GM23338 (cell line): ENCODE data around the gene THADA. TPM values are rescaled to one million over a fixed set of nuclear protein-coding genes. Genes with fewer than 3 reads are reported as not detected.

Experiments used
- ATAC-seq: fragments of 200-7000 bp; cut with Tn5 transposase; 3 replicates; pipeline ENCODE4 v1.9.1; 2020
- DNase-seq: peaks from one replicate; pipeline ENCODE4 v3.0.0-alpha.2; 2015; ENCODE audit warnings: low spot score
- H2AFZ ChIP-seq: fragments of 200-600 bp; sonication (generic); 2 replicates; pipeline ENCODE4 v1.8.0; 2016; ENCODE audit warnings: antibody characterized with exemption, mild to moderate bottlenecking, moderate library complexity
- H3F3A ChIP-seq: fragments of 200-600 bp; sonication (generic); replicated peaks from 2 replicates; pipeline ENCODE4 v1.8.0; 2017; ENCODE audit warnings: antibody characterized with exemption, mixed run types, low read depth
- H3K27ac ChIP-seq: fragments of 200-600 bp; sonication (generic); 2 replicates; pipeline ENCODE4 v1.6.1; 2016; ENCODE audit warnings: low read depth
- H3K27me3 ChIP-seq: fragments of 200-600 bp; sonication (generic); 2 replicates; pipeline ENCODE4 v1.8.0; 2016; ENCODE audit warnings: mild to moderate bottlenecking, mixed run types, moderate library complexity; ENCODE audit not compliant: insufficient read depth
- H3K36me3 ChIP-seq: fragments of 200-600 bp; sonication (generic); 2 replicates; pipeline ENCODE4 v1.8.0; 2016; ENCODE audit warnings: mild to moderate bottlenecking; ENCODE audit not compliant: insufficient read depth
- H3K4me1 ChIP-seq: fragments of 200-600 bp; sonication (generic); 2 replicates; pipeline ENCODE4 v1.8.0; 2016; ENCODE audit warnings: mild to moderate bottlenecking, moderate library complexity; ENCODE audit not compliant: insufficient read depth
- H3K4me2 ChIP-seq: fragments of 200-600 bp; sonication (generic); 2 replicates; pipeline ENCODE4 v1.7.1; 2017; ENCODE audit warnings: mixed run types
- H3K4me3 ChIP-seq: fragments of 200-600 bp; sonication (generic); 2 replicates; pipeline ENCODE4 v1.6.1; 2016; ENCODE audit warnings: mixed run types
- H3K79me2 ChIP-seq: fragments of 200-600 bp; sonication (generic); replicated peaks from 2 replicates; pipeline ENCODE4 v1.8.0; 2017; ENCODE audit warnings: mild to moderate bottlenecking; ENCODE audit not compliant: insufficient read depth
- H3K9me2 ChIP-seq: fragments of 200-600 bp; sonication (generic); 2 replicates; pipeline ENCODE4 v1.8.0; 2017; ENCODE audit not compliant: insufficient read depth
- H4K20me1 ChIP-seq: fragments of 200-600 bp; sonication (generic); replicated peaks from 2 replicates; pipeline ENCODE4 v1.8.0; 2017; ENCODE audit warnings: mild to moderate bottlenecking; ENCODE audit not compliant: insufficient read depth
- H3K27ac Mint-ChIP-seq: 2 replicates; pipeline ENCODE4 v1.8.0; 2020; ENCODE audit warnings: inconsistent platforms, mild to moderate bottlenecking, moderate library complexity, mixed read lengths
- H3K27me3 Mint-ChIP-seq: 3 replicates; pipeline ENCODE4 v1.8.0; 2022; ENCODE audit warnings: low read depth, mild to moderate bottlenecking, moderate library complexity, mixed read lengths, inconsistent platforms; ENCODE audit not compliant: insufficient read depth, poor library complexity
- H3K36me3 Mint-ChIP-seq: 3 replicates; pipeline ENCODE4 v1.8.0; 2021; ENCODE audit warnings: low read depth, mild to moderate bottlenecking, inconsistent platforms, moderate library complexity, mixed read lengths
- H3K4me1 Mint-ChIP-seq: 3 replicates; pipeline ENCODE4 v1.8.0; 2020; ENCODE audit warnings: mild to moderate bottlenecking, inconsistent platforms, mixed read lengths
- H3K4me3 Mint-ChIP-seq: 3 replicates; pipeline ENCODE4 v1.8.0; 2021; ENCODE audit warnings: moderate library complexity, mild to moderate bottlenecking, inconsistent platforms, mixed read lengths
- H3K9me3 Mint-ChIP-seq: 3 replicates; pipeline ENCODE4 v1.8.0; 2020; ENCODE audit warnings: moderate library complexity, mild to moderate bottlenecking, inconsistent platforms, mixed read lengths
- CREB1 ChIP-seq: fragments of 250-450 bp; sonication (Bioruptor Pico); IDR thresholded peaks from 2 replicates; pipeline ENCODE4 v1.5.0; 2020; ENCODE audit warnings: low read depth, mild to moderate bottlenecking, moderate library complexity
- EZH2 ChIP-seq: fragments of 200-600 bp; sonication (generic); IDR thresholded peaks from one replicate; pipeline ENCODE4 v1.8.0; 2017; ENCODE audit warnings: antibody characterized with exemption, mild to moderate bottlenecking, low read depth; ENCODE audit not compliant: unreplicated experiment
- EZH2phosphoT487 ChIP-seq: fragments of 200-600 bp; sonication (generic); IDR thresholded peaks from one replicate; pipeline ENCODE4 v1.8.1; 2018; ENCODE audit warnings: antibody characterized with exemption; ENCODE audit not compliant: unreplicated experiment
- JUNB ChIP-seq: IDR thresholded peaks from one replicate; pipeline ENCODE4 v1.6.1; 2016; ENCODE audit warnings: antibody characterized with exemption; ENCODE audit not compliant: unreplicated experiment
- NANOG ChIP-seq: IDR thresholded peaks from 2 replicates; pipeline ENCODE4 v1.6.1; 2016; ENCODE audit warnings: antibody characterized with exemption, borderline replicate concordance
- POLR2AphosphoS5 ChIP-seq: IDR thresholded peaks from 2 replicates; pipeline ENCODE4 v1.6.1; 2016; ENCODE audit warnings: antibody characterized with exemption, low read depth
- STAT1 ChIP-seq: IDR thresholded peaks from one replicate; pipeline ENCODE4 v1.6.1; 2016; ENCODE audit warnings: antibody characterized with exemption; ENCODE audit not compliant: unreplicated experiment
- ZNF114 ChIP-seq: fragments of 250-450 bp; sonication (Bioruptor Pico); IDR thresholded peaks from 2 replicates; pipeline ENCODE4 v1.5.0; 2020; ENCODE audit warnings: mild to moderate bottlenecking, moderate library complexity
- ZNF331 ChIP-seq: fragments of 250-450 bp; sonication (Bioruptor Pico); IDR thresholded peaks from 2 replicates; pipeline ENCODE4 v1.5.0; 2020; ENCODE audit warnings: low read depth, mild to moderate bottlenecking, moderate library complexity
- polyA plus RNA-seq: library from polyadenylated mRNA; unstranded; fragments of >200 nt; fragmentation: Nextera tagmentation; extraction: Ambion mirVana; gene quantifications from 2 replicates; pipeline ENCODE4 v1.2.1, GENCODE V29; 2016
- total RNA-seq: library from RNA; depleted of rRNA; stranded (reverse); fragments of >200 nt; shearing (Covaris generic); gene quantifications from 2 replicates; pipeline ENCODE4 v1.2.3, GENCODE V29; 2014
- TF ChIP-seq, protein P1 (sequence below): fragments of 250-450 bp; sonication (Bioruptor Pico); IDR thresholded peaks from 2 replicates; pipeline ENCODE4 v1.5.0; 2020; ENCODE audit warnings: mild to moderate bottlenecking, moderate library complexity
- TF ChIP-seq, protein P2 (sequence below), 2 experiments: fragments of 200-600 bp in 1 of 2; sonication (generic) in 1 of 2; conservative IDR thresholded peaks; 2 replicates each; pipeline versions ENCODE4 v1.5.1 to v1.6.1; 2016 to 2017; ENCODE audit warnings: antibody characterized with exemption in 2 of 2, low read depth in 2 of 2, mild to moderate bottlenecking in 2 of 2, moderate library complexity in 1 of 2
- TF ChIP-seq, protein P3 (sequence below): IDR thresholded peaks from one replicate; pipeline ENCODE4 v1.6.1; 2018; ENCODE audit warnings: antibody characterized with exemption; ENCODE audit not compliant: unreplicated experiment

Gene THADA
- total and polyA plus RNA-seq, 2 experiments from 2014 or later = 17.0 to 30.7 TPM

GRCh38 chr2:43423941-43424261, 171.9 kb downstream of the THADA start:
- DNase-seq = no peak
- H3K4me3 Mint-ChIP-seq = no peak overlapping the region
- ATAC-seq = no peak
- Histone ChIP-seq H3K4me1 (no peaks in the 10 kb centered on the region), H3K79me2 (no peaks in the 10 kb centered on the region), H3K27ac (no peak overlapping the region), H4K20me1 (0 out of 2 replicates have a peak, but pooled peaks cover 3% of the 10 kb centered on the region), H3K4me2 (no peak overlapping the region), H3K27me3 (no peaks in the 10 kb centered on the region), H3K36me3 (no peaks in the 10 kb centered on the region), H2AFZ (no peak overlapping the region), H3F3A (no peaks in the 10 kb centered on the region), H3K9me2 (no peaks in the 10 kb centered on the region), H3K4me3 (no peak overlapping the region)
- TF ChIP-seq EZH2 = no peak
- no peak for TF ChIP-seq CREB1
- no peak for TF ChIP-seq NANOG
- no peak for TF ChIP-seq POLR2AphosphoS5
- TF ChIP-seq JUNB = no peak
- TF ChIP-seq EZH2phosphoT487 = no peak
- TF ChIP-seq STAT1 = no peak
- TF ChIP-seq, protein P1, sequence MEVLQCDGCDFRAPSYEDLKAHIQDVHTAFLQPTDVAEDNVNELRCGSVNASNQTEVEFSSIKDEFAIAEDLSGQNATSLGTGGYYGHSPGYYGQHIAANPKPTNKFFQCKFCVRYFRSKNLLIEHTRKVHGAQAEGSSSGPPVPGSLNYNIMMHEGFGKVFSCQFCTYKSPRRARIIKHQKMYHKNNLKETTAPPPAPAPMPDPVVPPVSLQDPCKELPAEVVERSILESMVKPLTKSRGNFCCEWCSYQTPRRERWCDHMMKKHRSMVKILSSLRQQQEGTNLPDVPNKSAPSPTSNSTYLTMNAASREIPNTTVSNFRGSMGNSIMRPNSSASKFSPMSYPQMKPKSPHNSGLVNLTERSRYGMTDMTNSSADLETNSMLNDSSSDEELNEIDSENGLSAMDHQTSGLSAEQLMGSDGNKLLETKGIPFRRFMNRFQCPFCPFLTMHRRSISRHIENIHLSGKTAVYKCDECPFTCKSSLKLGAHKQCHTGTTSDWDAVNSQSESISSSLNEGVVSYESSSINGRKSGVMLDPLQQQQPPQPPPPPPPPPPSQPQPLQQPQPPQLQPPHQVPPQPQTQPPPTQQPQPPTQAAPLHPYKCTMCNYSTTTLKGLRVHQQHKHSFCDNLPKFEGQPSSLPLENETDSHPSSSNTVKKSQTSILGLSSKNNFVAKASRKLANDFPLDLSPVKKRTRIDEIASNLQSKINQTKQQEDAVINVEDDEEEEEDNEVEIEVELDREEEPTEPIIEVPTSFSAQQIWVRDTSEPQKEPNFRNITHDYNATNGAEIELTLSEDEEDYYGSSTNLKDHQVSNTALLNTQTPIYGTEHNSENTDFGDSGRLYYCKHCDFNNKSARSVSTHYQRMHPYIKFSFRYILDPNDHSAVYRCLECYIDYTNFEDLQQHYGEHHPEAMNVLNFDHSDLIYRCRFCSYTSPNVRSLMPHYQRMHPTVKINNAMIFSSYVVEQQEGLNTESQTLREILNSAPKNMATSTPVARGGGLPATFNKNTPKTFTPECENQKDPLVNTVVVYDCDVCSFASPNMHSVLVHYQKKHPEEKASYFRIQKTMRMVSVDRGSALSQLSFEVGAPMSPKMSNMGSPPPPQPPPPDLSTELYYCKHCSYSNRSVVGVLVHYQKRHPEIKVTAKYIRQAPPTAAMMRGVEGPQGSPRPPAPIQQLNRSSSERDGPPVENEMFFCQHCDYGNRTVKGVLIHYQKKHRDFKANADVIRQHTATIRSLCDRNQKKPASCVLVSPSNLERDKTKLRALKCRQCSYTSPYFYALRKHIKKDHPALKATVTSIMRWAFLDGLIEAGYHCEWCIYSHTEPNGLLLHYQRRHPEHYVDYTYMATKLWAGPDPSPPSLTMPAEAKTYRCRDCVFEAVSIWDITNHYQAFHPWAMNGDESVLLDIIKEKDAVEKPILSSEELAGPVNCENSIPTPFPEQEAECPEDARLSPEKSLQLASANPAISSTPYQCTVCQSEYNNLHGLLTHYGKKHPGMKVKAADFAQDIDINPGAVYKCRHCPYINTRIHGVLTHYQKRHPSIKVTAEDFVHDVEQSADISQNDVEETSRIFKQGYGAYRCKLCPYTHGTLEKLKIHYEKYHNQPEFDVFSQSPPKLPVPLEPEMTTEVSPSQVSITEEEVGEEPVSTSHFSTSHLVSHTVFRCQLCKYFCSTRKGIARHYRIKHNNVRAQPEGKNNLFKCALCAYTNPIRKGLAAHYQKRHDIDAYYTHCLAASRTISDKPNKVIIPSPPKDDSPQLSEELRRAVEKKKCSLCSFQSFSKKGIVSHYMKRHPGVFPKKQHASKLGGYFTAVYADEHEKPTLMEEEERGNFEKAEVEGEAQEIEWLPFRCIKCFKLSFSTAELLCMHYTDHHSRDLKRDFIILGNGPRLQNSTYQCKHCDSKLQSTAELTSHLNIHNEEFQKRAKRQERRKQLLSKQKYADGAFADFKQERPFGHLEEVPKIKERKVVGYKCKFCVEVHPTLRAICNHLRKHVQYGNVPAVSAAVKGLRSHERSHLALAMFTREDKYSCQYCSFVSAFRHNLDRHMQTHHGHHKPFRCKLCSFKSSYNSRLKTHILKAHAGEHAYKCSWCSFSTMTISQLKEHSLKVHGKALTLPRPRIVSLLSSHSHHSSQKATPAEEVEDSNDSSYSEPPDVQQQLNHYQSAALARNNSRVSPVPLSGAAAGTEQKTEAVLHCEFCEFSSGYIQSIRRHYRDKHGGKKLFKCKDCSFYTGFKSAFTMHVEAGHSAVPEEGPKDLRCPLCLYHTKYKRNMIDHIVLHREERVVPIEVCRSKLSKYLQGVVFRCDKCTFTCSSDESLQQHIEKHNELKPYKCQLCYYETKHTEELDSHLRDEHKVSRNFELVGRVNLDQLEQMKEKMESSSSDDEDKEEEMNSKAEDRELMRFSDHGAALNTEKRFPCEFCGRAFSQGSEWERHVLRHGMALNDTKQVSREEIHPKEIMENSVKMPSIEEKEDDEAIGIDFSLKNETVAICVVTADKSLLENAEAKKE (CRISPR knock-in tag) = no peak
- TF ChIP-seq, protein P2, sequence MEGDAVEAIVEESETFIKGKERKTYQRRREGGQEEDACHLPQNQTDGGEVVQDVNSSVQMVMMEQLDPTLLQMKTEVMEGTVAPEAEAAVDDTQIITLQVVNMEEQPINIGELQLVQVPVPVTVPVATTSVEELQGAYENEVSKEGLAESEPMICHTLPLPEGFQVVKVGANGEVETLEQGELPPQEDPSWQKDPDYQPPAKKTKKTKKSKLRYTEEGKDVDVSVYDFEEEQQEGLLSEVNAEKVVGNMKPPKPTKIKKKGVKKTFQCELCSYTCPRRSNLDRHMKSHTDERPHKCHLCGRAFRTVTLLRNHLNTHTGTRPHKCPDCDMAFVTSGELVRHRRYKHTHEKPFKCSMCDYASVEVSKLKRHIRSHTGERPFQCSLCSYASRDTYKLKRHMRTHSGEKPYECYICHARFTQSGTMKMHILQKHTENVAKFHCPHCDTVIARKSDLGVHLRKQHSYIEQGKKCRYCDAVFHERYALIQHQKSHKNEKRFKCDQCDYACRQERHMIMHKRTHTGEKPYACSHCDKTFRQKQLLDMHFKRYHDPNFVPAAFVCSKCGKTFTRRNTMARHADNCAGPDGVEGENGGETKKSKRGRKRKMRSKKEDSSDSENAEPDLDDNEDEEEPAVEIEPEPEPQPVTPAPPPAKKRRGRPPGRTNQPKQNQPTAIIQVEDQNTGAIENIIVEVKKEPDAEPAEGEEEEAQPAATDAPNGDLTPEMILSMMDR (conservative IDR thresholded peaks at IDR 0.05; ENCODE audit: low read depth in 2 of 2) = no peak
- TF ChIP-seq, protein P3, sequence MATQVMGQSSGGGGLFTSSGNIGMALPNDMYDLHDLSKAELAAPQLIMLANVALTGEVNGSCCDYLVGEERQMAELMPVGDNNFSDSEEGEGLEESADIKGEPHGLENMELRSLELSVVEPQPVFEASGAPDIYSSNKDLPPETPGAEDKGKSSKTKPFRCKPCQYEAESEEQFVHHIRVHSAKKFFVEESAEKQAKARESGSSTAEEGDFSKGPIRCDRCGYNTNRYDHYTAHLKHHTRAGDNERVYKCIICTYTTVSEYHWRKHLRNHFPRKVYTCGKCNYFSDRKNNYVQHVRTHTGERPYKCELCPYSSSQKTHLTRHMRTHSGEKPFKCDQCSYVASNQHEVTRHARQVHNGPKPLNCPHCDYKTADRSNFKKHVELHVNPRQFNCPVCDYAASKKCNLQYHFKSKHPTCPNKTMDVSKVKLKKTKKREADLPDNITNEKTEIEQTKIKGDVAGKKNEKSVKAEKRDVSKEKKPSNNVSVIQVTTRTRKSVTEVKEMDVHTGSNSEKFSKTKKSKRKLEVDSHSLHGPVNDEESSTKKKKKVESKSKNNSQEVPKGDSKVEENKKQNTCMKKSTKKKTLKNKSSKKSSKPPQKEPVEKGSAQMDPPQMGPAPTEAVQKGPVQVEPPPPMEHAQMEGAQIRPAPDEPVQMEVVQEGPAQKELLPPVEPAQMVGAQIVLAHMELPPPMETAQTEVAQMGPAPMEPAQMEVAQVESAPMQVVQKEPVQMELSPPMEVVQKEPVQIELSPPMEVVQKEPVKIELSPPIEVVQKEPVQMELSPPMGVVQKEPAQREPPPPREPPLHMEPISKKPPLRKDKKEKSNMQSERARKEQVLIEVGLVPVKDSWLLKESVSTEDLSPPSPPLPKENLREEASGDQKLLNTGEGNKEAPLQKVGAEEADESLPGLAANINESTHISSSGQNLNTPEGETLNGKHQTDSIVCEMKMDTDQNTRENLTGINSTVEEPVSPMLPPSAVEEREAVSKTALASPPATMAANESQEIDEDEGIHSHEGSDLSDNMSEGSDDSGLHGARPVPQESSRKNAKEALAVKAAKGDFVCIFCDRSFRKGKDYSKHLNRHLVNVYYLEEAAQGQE = no peak
- no peak for TF ChIP-seq ZNF114
- no peak for TF ChIP-seq ZNF331 (CRISPR knock-in tag)
- peaks cover 3% of the 10 kb centered on the region; the same call in 1 of the 3 replicates for H3K36me3 Mint-ChIP-seq
- H3K9me3 Mint-ChIP-seq = no peaks in the 10 kb centered on the region
- H3K27ac Mint-ChIP-seq = no peak overlapping the region
- no peaks in the 10 kb centered on the region for H3K27me3 Mint-ChIP-seq
- H3K4me1 Mint-ChIP-seq = no peaks in the 10 kb centered on the region
